Measurements from ENCODE around the gene RORC. TPM values are rescaled to one million over a fixed set of nuclear protein-coding genes. Genes with fewer than 3 reads are reported as not detected.

Gene RORC
- polyA plus RNA-seq, 1 of the 3 experiments (the other 2 are of a cell fraction) = not detected

DNA sequence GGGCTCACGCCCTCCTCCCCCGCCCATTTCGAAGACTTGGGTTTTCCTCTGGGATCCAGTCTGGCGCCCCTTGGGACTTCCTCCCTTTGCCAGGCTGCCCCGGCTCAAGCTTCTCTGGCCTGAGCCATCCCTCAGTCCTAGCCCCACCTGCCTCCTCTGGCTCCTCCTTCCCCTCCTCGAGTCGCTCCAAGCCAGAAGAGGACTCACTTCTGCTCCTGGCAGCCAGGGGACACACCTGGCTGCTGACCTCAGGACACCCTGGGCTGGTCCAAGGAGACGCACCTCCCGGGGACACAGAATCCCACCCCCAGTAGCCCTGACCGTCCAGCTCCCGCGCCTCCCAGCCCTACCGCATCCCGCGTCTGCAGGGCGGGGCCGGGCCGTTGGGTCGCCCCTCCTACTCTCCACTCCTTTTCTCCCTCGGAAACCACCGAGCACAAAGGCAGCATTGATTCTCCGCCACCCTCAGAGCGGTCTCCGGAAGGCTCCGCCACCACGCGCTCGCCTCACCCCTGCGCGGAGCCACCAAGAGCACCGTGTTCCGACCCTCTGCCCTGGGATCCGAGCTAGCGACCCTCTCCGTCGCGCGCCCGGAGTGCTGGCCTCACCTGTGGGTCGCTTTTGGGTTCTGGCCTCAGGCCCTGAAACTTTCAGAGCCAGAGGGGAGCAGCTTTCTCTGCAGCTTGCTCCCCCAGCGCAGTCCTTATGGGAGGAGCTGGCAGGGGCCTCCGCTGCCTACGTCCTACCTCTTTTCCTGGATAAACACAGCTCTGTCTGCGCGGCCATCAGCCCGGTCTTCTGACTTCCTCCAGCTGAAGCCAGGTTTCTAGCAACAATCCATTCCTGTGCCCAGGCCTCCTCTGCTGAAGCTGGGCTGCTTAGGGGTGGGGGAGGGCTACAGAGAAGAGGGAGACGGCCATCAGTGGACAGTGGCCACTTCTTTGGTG is 8.1 kb upstream of the RORC start, which contains the start of gene C2CD4D (continued):
- TF ChIP-seq, protein P1, sequence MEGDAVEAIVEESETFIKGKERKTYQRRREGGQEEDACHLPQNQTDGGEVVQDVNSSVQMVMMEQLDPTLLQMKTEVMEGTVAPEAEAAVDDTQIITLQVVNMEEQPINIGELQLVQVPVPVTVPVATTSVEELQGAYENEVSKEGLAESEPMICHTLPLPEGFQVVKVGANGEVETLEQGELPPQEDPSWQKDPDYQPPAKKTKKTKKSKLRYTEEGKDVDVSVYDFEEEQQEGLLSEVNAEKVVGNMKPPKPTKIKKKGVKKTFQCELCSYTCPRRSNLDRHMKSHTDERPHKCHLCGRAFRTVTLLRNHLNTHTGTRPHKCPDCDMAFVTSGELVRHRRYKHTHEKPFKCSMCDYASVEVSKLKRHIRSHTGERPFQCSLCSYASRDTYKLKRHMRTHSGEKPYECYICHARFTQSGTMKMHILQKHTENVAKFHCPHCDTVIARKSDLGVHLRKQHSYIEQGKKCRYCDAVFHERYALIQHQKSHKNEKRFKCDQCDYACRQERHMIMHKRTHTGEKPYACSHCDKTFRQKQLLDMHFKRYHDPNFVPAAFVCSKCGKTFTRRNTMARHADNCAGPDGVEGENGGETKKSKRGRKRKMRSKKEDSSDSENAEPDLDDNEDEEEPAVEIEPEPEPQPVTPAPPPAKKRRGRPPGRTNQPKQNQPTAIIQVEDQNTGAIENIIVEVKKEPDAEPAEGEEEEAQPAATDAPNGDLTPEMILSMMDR (IDR thresholded peaks at IDR 0.05) = no peak
- TF ChIP-seq GABPA (IDR thresholded peaks at IDR 0.05; ENCODE audit: low read depth) = no peak
- no peak for TF ChIP-seq SIN3A (IDR thresholded peaks at IDR 0.05; ENCODE audit: borderline replicate concordance, low read depth, low read length)
- TF ChIP-seq FOXM1 (IDR thresholded peaks at IDR 0.05; ENCODE audit: low read depth) = no peak
- no peak for TF ChIP-seq RFX5 (IDR thresholded peaks at IDR 0.05; ENCODE audit: low read length)
- no peak for TF ChIP-seq CHD2 (IDR thresholded peaks at IDR 0.05; ENCODE audit: low read length, partially characterized antibody)
- no peak for TF ChIP-seq NRF1 (IDR thresholded peaks at IDR 0.05; ENCODE audit: low read depth, low read length)
- no peak for TF ChIP-seq ELF1 (IDR thresholded peaks at IDR 0.05)
- TF ChIP-seq EZH2phosphoT487 (IDR thresholded peaks at IDR 0.05; ENCODE audit: borderline replicate concordance, low read depth) = no peak

DNA sequence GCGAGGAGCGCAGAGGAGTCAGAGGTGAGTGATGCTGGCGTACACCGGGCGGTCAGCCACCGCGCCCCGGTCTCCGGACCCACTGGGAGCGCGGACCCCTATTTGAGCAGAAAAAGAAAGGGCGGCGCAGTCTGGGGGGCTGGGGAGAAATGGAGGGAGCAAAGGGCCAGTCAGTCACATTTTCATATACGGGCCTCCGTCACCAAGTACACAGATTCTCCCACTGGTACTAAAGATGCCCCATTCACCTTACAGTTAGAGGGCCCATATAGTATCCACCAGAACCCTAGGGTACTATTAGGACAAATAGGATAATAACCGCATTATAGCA is 7.4 kb upstream of the RORC start:
- no peak overlapping the region for H3K4me3 ChIP-seq (ENCODE audit: low read depth in 2 of 2, low read length in 1 of 2)
- no peak overlapping the region for H3K4me2 ChIP-seq
- POLR2A ChIA-PET = no interaction called here
- no peaks in the 10 kb centered on the region for H3K36me3 ChIP-seq (replicated peaks in 1 of 2; ENCODE audit: control insufficient read depth in 1 of 2, insufficient read depth in 2 of 2, low read length in 1 of 2)
- H3K9me3 ChIP-seq = no peaks in the 10 kb centered on the region
- H2AFZ ChIP-seq (ENCODE audit: low read depth) = no peak overlapping the region
- 92% methylated on average over 15 of the region's 16 CpGs for WGBS (ENCODE audit: low lambda C conversion rate)
- H3K27ac ChIP-seq (ENCODE audit: low read depth in 2 of 2, low read length in 1 of 2) = no peak overlapping the region
- no peaks in the 10 kb centered on the region for H3K9me2 ChIP-seq
- no peak for DNase-seq
- peaks cover 0 to 8% of the 10 kb centered on the region in 2 experiments; a peak in 1 of 4 replicates for H3K4me1 ChIP-seq (ENCODE audit: control insufficient read depth in 1 of 2, insufficient read depth in 2 of 2, low read depth in 1 of 2, low read length in 1 of 2)
- CTCF ChIA-PET = interaction anchor here (0.9 to 2.5 kb wide), 2 partner anchors 120 to 245 kb away, joined by 3 to 7 read pairs; no protein-coding TSS in a partner anchor
- no peaks in the 10 kb centered on the region for H3K27me3 ChIP-seq (ENCODE audit: insufficient read depth)
- no peaks in the 10 kb centered on the region for H3K79me2 ChIP-seq (ENCODE audit: insufficient read depth)
- no peaks in the 10 kb centered on the region for H3F3A ChIP-seq (replicated peaks; ENCODE audit: insufficient read depth)
- no peak overlapping the region for H3K9ac ChIP-seq
- H4K20me1 ChIP-seq (ENCODE audit: insufficient read depth) = no peaks in the 10 kb centered on the region
- TF ChIP-seq SIN3A (IDR thresholded peaks at IDR 0.05; ENCODE audit: borderline replicate concordance, low read depth, low read length) (no peak), NFIC (IDR thresholded peaks at IDR 0.05; ENCODE audit: borderline replicate concordance) (no peak), TAF1 (IDR thresholded peaks at IDR 0.05; ENCODE audit: borderline replicate concordance, low read depth, low read length) (no peak), RCOR1 (IDR thresholded peaks at IDR 0.05; ENCODE audit: low read length) (no peak), SMC3 (IDR thresholded peaks at IDR 0.05; ENCODE audit: low read depth, low read length) (no peak), FOXM1 (IDR thresholded peaks at IDR 0.05; ENCODE audit: low read depth) (no peak), GATA2 (CRISPR knock-in tag; IDR thresholded peaks at IDR 0.05) (no peak)
- TF ChIP-seq, protein P2, sequence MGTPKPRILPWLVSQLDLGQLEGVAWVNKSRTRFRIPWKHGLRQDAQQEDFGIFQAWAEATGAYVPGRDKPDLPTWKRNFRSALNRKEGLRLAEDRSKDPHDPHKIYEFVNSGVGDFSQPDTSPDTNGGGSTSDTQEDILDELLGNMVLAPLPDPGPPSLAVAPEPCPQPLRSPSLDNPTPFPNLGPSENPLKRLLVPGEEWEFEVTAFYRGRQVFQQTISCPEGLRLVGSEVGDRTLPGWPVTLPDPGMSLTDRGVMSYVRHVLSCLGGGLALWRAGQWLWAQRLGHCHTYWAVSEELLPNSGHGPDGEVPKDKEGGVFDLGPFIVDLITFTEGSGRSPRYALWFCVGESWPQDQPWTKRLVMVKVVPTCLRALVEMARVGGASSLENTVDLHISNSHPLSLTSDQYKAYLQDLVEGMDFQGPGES (IDR thresholded peaks at IDR 0.05; ENCODE audit: low read depth, low read length) = no peak
- TF ChIP-seq, protein P3, sequence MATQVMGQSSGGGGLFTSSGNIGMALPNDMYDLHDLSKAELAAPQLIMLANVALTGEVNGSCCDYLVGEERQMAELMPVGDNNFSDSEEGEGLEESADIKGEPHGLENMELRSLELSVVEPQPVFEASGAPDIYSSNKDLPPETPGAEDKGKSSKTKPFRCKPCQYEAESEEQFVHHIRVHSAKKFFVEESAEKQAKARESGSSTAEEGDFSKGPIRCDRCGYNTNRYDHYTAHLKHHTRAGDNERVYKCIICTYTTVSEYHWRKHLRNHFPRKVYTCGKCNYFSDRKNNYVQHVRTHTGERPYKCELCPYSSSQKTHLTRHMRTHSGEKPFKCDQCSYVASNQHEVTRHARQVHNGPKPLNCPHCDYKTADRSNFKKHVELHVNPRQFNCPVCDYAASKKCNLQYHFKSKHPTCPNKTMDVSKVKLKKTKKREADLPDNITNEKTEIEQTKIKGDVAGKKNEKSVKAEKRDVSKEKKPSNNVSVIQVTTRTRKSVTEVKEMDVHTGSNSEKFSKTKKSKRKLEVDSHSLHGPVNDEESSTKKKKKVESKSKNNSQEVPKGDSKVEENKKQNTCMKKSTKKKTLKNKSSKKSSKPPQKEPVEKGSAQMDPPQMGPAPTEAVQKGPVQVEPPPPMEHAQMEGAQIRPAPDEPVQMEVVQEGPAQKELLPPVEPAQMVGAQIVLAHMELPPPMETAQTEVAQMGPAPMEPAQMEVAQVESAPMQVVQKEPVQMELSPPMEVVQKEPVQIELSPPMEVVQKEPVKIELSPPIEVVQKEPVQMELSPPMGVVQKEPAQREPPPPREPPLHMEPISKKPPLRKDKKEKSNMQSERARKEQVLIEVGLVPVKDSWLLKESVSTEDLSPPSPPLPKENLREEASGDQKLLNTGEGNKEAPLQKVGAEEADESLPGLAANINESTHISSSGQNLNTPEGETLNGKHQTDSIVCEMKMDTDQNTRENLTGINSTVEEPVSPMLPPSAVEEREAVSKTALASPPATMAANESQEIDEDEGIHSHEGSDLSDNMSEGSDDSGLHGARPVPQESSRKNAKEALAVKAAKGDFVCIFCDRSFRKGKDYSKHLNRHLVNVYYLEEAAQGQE (IDR thresholded peaks at IDR 0.05; ENCODE audit: low read depth, low read length) = no peak
- TF ChIP-seq, protein P4, sequence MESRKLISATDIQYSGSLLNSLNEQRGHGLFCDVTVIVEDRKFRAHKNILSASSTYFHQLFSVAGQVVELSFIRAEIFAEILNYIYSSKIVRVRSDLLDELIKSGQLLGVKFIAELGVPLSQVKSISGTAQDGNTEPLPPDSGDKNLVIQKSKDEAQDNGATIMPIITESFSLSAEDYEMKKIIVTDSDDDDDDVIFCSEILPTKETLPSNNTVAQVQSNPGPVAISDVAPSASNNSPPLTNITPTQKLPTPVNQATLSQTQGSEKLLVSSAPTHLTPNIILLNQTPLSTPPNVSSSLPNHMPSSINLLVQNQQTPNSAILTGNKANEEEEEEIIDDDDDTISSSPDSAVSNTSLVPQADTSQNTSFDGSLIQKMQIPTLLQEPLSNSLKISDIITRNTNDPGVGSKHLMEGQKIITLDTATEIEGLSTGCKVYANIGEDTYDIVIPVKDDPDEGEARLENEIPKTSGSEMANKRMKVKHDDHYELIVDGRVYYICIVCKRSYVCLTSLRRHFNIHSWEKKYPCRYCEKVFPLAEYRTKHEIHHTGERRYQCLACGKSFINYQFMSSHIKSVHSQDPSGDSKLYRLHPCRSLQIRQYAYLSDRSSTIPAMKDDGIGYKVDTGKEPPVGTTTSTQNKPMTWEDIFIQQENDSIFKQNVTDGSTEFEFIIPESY (IDR thresholded peaks at IDR 0.05; ENCODE audit: borderline replicate concordance, low read depth) = no peak
- TF ChIP-seq, protein P5, sequence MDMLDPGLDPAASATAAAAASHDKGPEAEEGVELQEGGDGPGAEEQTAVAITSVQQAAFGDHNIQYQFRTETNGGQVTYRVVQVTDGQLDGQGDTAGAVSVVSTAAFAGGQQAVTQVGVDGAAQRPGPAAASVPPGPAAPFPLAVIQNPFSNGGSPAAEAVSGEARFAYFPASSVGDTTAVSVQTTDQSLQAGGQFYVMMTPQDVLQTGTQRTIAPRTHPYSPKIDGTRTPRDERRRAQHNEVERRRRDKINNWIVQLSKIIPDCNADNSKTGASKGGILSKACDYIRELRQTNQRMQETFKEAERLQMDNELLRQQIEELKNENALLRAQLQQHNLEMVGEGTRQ (IDR thresholded peaks at IDR 0.05; ENCODE audit: borderline replicate concordance, low read depth, low read length) = no peak
- TF ChIP-seq, protein P6, sequence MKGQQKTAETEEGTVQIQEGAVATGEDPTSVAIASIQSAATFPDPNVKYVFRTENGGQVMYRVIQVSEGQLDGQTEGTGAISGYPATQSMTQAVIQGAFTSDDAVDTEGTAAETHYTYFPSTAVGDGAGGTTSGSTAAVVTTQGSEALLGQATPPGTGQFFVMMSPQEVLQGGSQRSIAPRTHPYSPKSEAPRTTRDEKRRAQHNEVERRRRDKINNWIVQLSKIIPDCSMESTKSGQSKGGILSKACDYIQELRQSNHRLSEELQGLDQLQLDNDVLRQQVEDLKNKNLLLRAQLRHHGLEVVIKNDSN (IDR thresholded peaks at IDR 0.05; ENCODE audit: borderline replicate concordance, low read depth) = no peak

Data from SK-N-SH (cell line).